Measurements from ENCODE around the gene SEC22A. TPM values are rescaled to one million over a fixed set of nuclear protein-coding genes. Genes with fewer than 3 reads are reported as not detected.
A peak's percentile ranks its signal among the peaks of the same experiment; 100 is the strongest.

SEC22A gene
- total and polyA plus RNA-seq, 2 experiments from 2014 or later = 16.0 to 21.9 TPM

- no peak overlapping the region for H3K4me3 ChIP-seq
- TF ChIP-seq CTCF (IDR thresholded peaks at IDR 0.05; ENCODE audit: poor library complexity) (peak; percentile 30), EZH2phosphoT487 (IDR thresholded peaks at IDR 0.05; ENCODE audit: low read depth, severe bottlenecking, unreplicated experiment) (no peak), EZH2 (IDR thresholded peaks at IDR 0.05; ENCODE audit: borderline replicate concordance) (no peak)
- no peaks in the 10 kb centered on the region for H3K9me2 ChIP-seq (replicated peaks; ENCODE audit: insufficient read depth)
- H3K79me2 ChIP-seq = no peaks in the 10 kb centered on the region
- DNase-seq (ENCODE audit: low spot score) = peak; percentile 25
- peak overlapping the region; percentile 43 for H3K4me2 ChIP-seq
- H4K20me1 ChIP-seq (ENCODE audit: insufficient read depth, poor library complexity, severe bottlenecking) = no peaks in the 10 kb centered on the region
- 19% methylated on average over 6 of the region's 10 CpGs for WGBS (ENCODE audit: low lambda C conversion rate, missing lambda C conversion rate)
- no peaks in the 10 kb centered on the region for H3K27me3 ChIP-seq
- H3K27ac ChIP-seq = no peak overlapping the region
- no peak overlapping the region for H2AFZ ChIP-seq
- H3K36me3 ChIP-seq (replicated peaks; ENCODE audit: insufficient read depth, low read depth) = no peaks in the 10 kb centered on the region
- no peaks in the 10 kb centered on the region for H3K4me1 ChIP-seq (ENCODE audit: insufficient read depth)
- peaks cover 3% of the 10 kb centered on the region for H3K9me3 ChIP-seq (ENCODE audit: low read depth)
These were observed 7.2 kb upstream of the SEC22A start for GRCh38 chr3:123194552-123194951.

GRCh38 chr3:123198372-123198771 is 3.4 kb upstream of the SEC22A start:
- WGBS (ENCODE audit: low lambda C conversion rate, missing lambda C conversion rate) = 82% methylated on average over 1 of the region's 1 CpG
- Histone ChIP-seq H3K27me3 (no peaks in the 10 kb centered on the region), H3K4me1 (ENCODE audit: insufficient read depth) (no peaks in the 10 kb centered on the region), H3K9me3 (ENCODE audit: low read depth) (peaks cover 3% of the 10 kb centered on the region), H3K27ac (no peak overlapping the region), H2AFZ (no peak overlapping the region), H3K4me3 (no peak overlapping the region), H4K20me1 (ENCODE audit: insufficient read depth, poor library complexity, severe bottlenecking) (no peaks in the 10 kb centered on the region), H3K4me2 (no peak overlapping the region), H3K9me2 (replicated peaks; ENCODE audit: insufficient read depth) (no peaks in the 10 kb centered on the region), H3K36me3 (replicated peaks; ENCODE audit: insufficient read depth, low read depth) (no peaks in the 10 kb centered on the region), H3K79me2 (peaks cover 11% of the 10 kb centered on the region)
- no peak for DNase-seq (ENCODE audit: low spot score)
- TF ChIP-seq CTCF (IDR thresholded peaks at IDR 0.05; ENCODE audit: poor library complexity) = no peak
- TF ChIP-seq EZH2 (IDR thresholded peaks at IDR 0.05; ENCODE audit: borderline replicate concordance) = no peak
- TF ChIP-seq EZH2phosphoT487 (IDR thresholded peaks at IDR 0.05; ENCODE audit: low read depth, severe bottlenecking, unreplicated experiment) = no peak

GRCh38 chr3:123201223-123201556 is 553 bp upstream of the SEC22A start:
- WGBS (ENCODE audit: low lambda C conversion rate, missing lambda C conversion rate) = 9% methylated on average over 6 of the region's 6 CpGs
- H2AFZ ChIP-seq = peak overlapping the region; percentile 95

More at GRCh38 chr3:123201223-123201556, 553 bp upstream of the SEC22A start:
- H4K20me1 ChIP-seq (ENCODE audit: insufficient read depth, poor library complexity, severe bottlenecking) = no peaks in the 10 kb centered on the region
- H3K36me3 ChIP-seq (replicated peaks; ENCODE audit: insufficient read depth, low read depth) = no peaks in the 10 kb centered on the region
- peak overlapping the region; percentile 33 for H3K4me3 ChIP-seq
- H3K4me1 ChIP-seq (ENCODE audit: insufficient read depth) = no peaks in the 10 kb centered on the region
- no peaks in the 10 kb centered on the region for H3K9me2 ChIP-seq (replicated peaks; ENCODE audit: insufficient read depth)
- TF ChIP-seq EZH2phosphoT487 (IDR thresholded peaks at IDR 0.05; ENCODE audit: low read depth, severe bottlenecking, unreplicated experiment) = no peak
- no peak for TF ChIP-seq CTCF (IDR thresholded peaks at IDR 0.05; ENCODE audit: poor library complexity)
- no peak for TF ChIP-seq EZH2 (IDR thresholded peaks at IDR 0.05; ENCODE audit: borderline replicate concordance)
- peak overlapping the region; percentile 80 for H3K27ac ChIP-seq
- H3K4me2 ChIP-seq = peak overlapping the region; percentile 81
- DNase-seq (ENCODE audit: low spot score) = no peak
- H3K9me3 ChIP-seq (ENCODE audit: low read depth) = peaks cover 3% of the 10 kb centered on the region
- peaks cover 26% of the 10 kb centered on the region for H3K79me2 ChIP-seq
- H3K27me3 ChIP-seq = no peaks in the 10 kb centered on the region

All from hepatocyte (in vitro differentiated cells).